ENCODE measurements around the gene NUF2. TPM values are rescaled to one million over a fixed set of nuclear protein-coding genes. Genes with fewer than 3 reads are reported as not detected.
"Not testable (repeated sequence)": the region's sequence is repeated elsewhere in the genome, so short reads cannot be mapped to it uniquely, and the experiment has no call there.

NUF2 gene
- total and polyA plus RNA-seq, 2 of the 8 experiments (the other 6 are each of a cell fraction or from before 2014, with no cell fraction given) = 12.1 to 28.3 TPM

- H2AFZ ChIP-seq (ENCODE audit: low read length); H3K9me3 ChIP-seq (ENCODE audit: insufficient read depth in 2 of 2, low read depth in 1 of 2, low read length in 1 of 2); H2BK5ac ChIP-seq (ENCODE audit: low read depth, low read length); H4K91ac ChIP-seq (replicated peaks; ENCODE audit: insufficient read length, low read length); H3K27me3 ChIP-seq (replicated peaks in 1 of 4; ENCODE audit: control insufficient read depth in 3 of 4, extremely low read depth in 1 of 4, insufficient read depth in 3 of 4, low read length in 3 of 4); H3K18ac ChIP-seq (ENCODE audit: extremely low read depth, low read length); H4K20me1 ChIP-seq (replicated peaks in 1 of 2; ENCODE audit: control insufficient read depth in 1 of 2, insufficient read depth in 2 of 2, low read length in 2 of 2); H3K9ac ChIP-seq (replicated peaks in 1 of 4; ENCODE audit: extremely low read depth in 1 of 4, low read depth in 3 of 4, low read length in 3 of 4); H2BK12ac ChIP-seq (ENCODE audit: low read depth, low read length); H3K14ac ChIP-seq (ENCODE audit: insufficient read length); H2BK15ac ChIP-seq (ENCODE audit: low read length); H4K8ac ChIP-seq (ENCODE audit: extremely low read depth, insufficient read depth, low read length); FAIRE-seq; H3K36me3 ChIP-seq (ENCODE audit: control insufficient read depth in 2 of 4, insufficient read depth in 4 of 4, low read length in 3 of 4); H3K56ac ChIP-seq (replicated peaks; ENCODE audit: insufficient read length, low read depth, low read length); H3K79me2 ChIP-seq (ENCODE audit: control insufficient read depth in 1 of 2, insufficient read depth in 2 of 2, low read length in 2 of 2); H2BK120ac ChIP-seq (replicated peaks; ENCODE audit: low read depth, low read length); H2AK5ac ChIP-seq (ENCODE audit: low read depth, low read length); H3K23ac ChIP-seq (ENCODE audit: insufficient read length); CTCF ChIA-PET (ENCODE audit: partially characterized antibody); H2BK20ac ChIP-seq (ENCODE audit: low read length); DNase-seq (ENCODE audit: low read depth in 1 of 2, low spot score in 2 of 2); H3K4me2 ChIP-seq (ENCODE audit: insufficient read depth in 1 of 2, low read depth in 2 of 2, low read length in 2 of 2); H3K4me3 ChIP-seq (ENCODE audit: extremely low read depth in 1 of 4, insufficient read depth in 2 of 4, low read depth in 3 of 4, low read length in 4 of 4); H3K79me1 ChIP-seq (ENCODE audit: low read depth, low read length); H3K4ac ChIP-seq (replicated peaks; ENCODE audit: insufficient read length, low read depth, low read length); H3K4me1 ChIP-seq (replicated peaks in 1 of 4; ENCODE audit: control insufficient read depth in 3 of 4, insufficient read depth in 4 of 4, low read length in 3 of 4); H3K23me2 ChIP-seq (ENCODE audit: low read depth, low read length); H4K5ac ChIP-seq (ENCODE audit: insufficient read length, low read depth, low read length); H3K27ac ChIP-seq (ENCODE audit: low read depth, low read length): not testable (repeated sequence)
- POLR2A ChIA-PET (ENCODE audit: partially characterized antibody) = interaction anchor here (1.2 kb wide), 1 partner anchor 9 kb away, joined by 3 read pairs; no protein-coding TSS in a partner anchor
- WGBS, 2 experiments (ENCODE audit: extremely low coverage in 1 of 2, insufficient coverage in 1 of 2, insufficient read length in 1 of 2, insufficient replicate concordance in 2 of 2, low coverage in 1 of 2, low lambda C conversion rate in 2 of 2, missing lambda C conversion rate in 1 of 2) = 89% methylated on average over 2 of the region's 2 CpGs; no CpG with 5 or more reads in 1 of the 2 experiments
These were observed 29.6 kb upstream of the NUF2 start for GRCh38 chr1:163292153-163292552.

- H2BK12ac ChIP-seq (ENCODE audit: low read depth, low read length); H2BK120ac ChIP-seq (replicated peaks; ENCODE audit: low read depth, low read length); H2BK15ac ChIP-seq (ENCODE audit: low read length); H2BK5ac ChIP-seq (ENCODE audit: low read depth, low read length); H3K23ac ChIP-seq (ENCODE audit: insufficient read length); H4K8ac ChIP-seq (ENCODE audit: extremely low read depth, insufficient read depth, low read length); H3K18ac ChIP-seq (ENCODE audit: extremely low read depth, low read length); H3K56ac ChIP-seq (replicated peaks; ENCODE audit: insufficient read length, low read depth, low read length); FAIRE-seq; H3K4ac ChIP-seq (replicated peaks; ENCODE audit: insufficient read length, low read depth, low read length); H3K4me2 ChIP-seq (ENCODE audit: insufficient read depth in 1 of 2, low read depth in 2 of 2, low read length in 2 of 2); H3K23me2 ChIP-seq (ENCODE audit: low read depth, low read length); H3K14ac ChIP-seq (ENCODE audit: insufficient read length); H2BK20ac ChIP-seq (ENCODE audit: low read length); H3K27ac ChIP-seq (ENCODE audit: low read depth, low read length); H2AK5ac ChIP-seq (ENCODE audit: low read depth, low read length); H3K79me1 ChIP-seq (ENCODE audit: low read depth, low read length); H3K9ac ChIP-seq (replicated peaks in 1 of 4; ENCODE audit: extremely low read depth in 1 of 4, low read depth in 3 of 4, low read length in 3 of 4); H3K4me1 ChIP-seq (replicated peaks in 1 of 4; ENCODE audit: control insufficient read depth in 3 of 4, insufficient read depth in 4 of 4, low read length in 3 of 4); H2AFZ ChIP-seq (ENCODE audit: low read length); H3K27me3 ChIP-seq (replicated peaks in 1 of 4; ENCODE audit: control insufficient read depth in 3 of 4, extremely low read depth in 1 of 4, insufficient read depth in 3 of 4, low read length in 3 of 4); H3K79me2 ChIP-seq (ENCODE audit: control insufficient read depth in 1 of 2, insufficient read depth in 2 of 2, low read length in 2 of 2); DNase-seq (ENCODE audit: low read depth in 1 of 2, low spot score in 2 of 2); H3K4me3 ChIP-seq (ENCODE audit: extremely low read depth in 1 of 4, insufficient read depth in 2 of 4, low read depth in 3 of 4, low read length in 4 of 4); POLR2A ChIA-PET (ENCODE audit: partially characterized antibody); H3K9me3 ChIP-seq (ENCODE audit: insufficient read depth in 2 of 2, low read depth in 1 of 2, low read length in 1 of 2); H4K5ac ChIP-seq (ENCODE audit: insufficient read length, low read depth, low read length); H4K20me1 ChIP-seq (replicated peaks in 1 of 2; ENCODE audit: control insufficient read depth in 1 of 2, insufficient read depth in 2 of 2, low read length in 2 of 2); H4K91ac ChIP-seq (replicated peaks; ENCODE audit: insufficient read length, low read length); H3K36me3 ChIP-seq (ENCODE audit: control insufficient read depth in 2 of 4, insufficient read depth in 4 of 4, low read length in 3 of 4): not testable (repeated sequence)
- CTCF ChIA-PET (ENCODE audit: partially characterized antibody) = interaction anchor here (0.8 kb wide), 1 partner anchor 118 kb away, joined by 3 read pairs; no protein-coding TSS in a partner anchor
- 89% methylated on average over 1 of the region's 1 CpG; no CpG with 5 or more reads in 1 of the 2 experiments for WGBS, 2 experiments (ENCODE audit: extremely low coverage in 1 of 2, insufficient coverage in 1 of 2, insufficient read length in 1 of 2, insufficient replicate concordance in 2 of 2, low coverage in 1 of 2, low lambda C conversion rate in 2 of 2, missing lambda C conversion rate in 1 of 2)
These were observed 28.3 kb upstream of the NUF2 start for GRCh38 chr1:163293497-163293896.

Measured in H1 (cell line).